LNCAP (cell line): ENCODE results near the gene TMEM178A.

Source experiments
- TF ChIP-seq, protein P1 (sequence below): fragments of 450-650 bp; IDR thresholded peaks from 2 replicates; pipeline ENCODE4 v1.5.1; 2017; ENCODE audit warnings: mild to moderate bottlenecking

The TMEM178A gene

DNA sequence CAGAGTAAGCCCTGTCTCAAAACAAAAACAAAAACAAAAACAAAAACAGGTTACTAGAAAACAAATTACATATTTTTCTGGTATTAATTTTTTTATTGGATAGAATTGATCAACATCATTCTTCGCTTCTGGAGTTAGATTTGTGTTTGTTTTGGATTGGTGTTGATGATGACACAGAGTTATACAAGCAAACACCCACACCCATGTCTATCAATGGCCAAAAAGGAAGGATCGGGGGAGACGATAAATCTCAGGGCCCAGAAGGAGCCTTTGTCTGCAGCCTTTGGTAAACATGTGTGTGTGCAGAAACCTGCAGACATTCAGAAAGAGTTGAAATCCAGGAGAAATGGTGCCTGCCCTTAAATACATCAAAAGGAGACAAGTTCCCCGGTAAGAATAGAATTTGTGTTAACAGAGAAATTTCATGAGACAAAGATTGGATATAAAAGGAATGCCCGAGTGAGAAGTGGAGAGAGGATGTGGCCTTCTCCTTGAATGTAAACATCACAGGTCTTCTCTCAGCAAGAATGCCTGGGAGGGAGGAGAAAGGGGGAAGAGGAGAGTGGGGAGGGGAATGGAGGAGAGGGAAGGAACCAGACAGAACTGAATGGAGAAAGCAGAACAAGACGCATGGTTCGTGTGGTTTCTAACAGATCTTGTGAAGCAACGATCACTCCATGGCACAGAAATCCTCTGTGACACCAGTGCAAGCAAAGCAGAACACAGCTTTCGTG, 40.4 kb upstream of the TMEM178A start:
- TF ChIP-seq, protein P1, sequence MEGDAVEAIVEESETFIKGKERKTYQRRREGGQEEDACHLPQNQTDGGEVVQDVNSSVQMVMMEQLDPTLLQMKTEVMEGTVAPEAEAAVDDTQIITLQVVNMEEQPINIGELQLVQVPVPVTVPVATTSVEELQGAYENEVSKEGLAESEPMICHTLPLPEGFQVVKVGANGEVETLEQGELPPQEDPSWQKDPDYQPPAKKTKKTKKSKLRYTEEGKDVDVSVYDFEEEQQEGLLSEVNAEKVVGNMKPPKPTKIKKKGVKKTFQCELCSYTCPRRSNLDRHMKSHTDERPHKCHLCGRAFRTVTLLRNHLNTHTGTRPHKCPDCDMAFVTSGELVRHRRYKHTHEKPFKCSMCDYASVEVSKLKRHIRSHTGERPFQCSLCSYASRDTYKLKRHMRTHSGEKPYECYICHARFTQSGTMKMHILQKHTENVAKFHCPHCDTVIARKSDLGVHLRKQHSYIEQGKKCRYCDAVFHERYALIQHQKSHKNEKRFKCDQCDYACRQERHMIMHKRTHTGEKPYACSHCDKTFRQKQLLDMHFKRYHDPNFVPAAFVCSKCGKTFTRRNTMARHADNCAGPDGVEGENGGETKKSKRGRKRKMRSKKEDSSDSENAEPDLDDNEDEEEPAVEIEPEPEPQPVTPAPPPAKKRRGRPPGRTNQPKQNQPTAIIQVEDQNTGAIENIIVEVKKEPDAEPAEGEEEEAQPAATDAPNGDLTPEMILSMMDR: no peak

DNA sequence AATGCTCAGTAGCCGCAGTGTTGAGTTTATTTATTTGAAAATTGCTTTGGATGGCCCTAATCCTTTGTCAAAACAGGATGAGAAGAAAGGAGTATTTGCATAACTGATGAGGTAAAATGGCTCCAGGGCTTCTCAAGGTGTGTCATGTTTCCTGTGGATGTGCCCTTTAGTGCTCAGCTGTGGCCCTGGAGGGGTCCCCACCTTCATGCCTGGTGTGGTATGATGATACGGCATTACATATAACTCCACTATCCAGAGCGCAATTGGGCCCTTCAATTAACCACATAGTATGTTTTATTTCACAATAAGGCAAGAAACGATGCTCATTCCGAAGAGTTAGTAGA, 39.8 kb upstream of the TMEM178A start:
- TF ChIP-seq, protein P1: no peak

DNA sequence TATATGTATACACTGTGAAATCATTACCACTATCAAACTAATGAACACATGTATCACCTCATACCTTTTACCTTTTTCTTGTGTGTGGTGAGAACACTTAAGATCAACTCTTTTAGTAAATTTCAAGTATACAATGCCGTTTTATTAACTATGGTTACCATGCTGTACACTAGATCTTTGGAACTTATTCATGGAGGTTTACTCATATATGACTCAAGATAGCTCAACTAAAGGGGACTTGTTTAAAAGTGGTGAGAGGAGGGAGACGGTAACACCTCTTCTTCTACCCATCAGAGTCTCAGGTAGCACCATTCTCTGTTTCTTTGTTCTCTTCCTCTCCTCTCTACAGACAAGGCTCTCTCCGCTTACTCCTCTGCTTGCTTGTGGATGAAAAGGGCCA, 36.1 kb upstream of the TMEM178A start:
- TF ChIP-seq, protein P1: no peak

DNA sequence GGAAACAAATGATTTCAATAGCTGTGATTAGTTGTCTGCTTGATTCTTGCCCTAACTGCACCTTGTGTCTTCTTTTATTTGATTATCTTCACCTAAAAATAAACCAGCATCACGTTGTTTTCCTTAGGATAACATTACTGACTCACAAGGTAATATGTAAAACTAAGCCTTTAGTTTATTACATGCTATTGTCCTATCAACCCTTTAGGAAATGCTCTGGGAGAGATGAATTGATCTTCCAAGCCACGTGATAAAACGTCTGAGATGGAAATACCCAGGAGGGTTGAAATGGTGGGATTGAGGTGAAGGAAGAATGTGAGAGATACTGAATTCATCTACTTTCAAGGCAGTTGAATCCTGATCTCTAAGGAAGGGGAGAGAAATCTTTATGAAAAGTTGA, 34.5 kb upstream of the TMEM178A start:
- TF ChIP-seq, protein P1: no peak

DNA sequence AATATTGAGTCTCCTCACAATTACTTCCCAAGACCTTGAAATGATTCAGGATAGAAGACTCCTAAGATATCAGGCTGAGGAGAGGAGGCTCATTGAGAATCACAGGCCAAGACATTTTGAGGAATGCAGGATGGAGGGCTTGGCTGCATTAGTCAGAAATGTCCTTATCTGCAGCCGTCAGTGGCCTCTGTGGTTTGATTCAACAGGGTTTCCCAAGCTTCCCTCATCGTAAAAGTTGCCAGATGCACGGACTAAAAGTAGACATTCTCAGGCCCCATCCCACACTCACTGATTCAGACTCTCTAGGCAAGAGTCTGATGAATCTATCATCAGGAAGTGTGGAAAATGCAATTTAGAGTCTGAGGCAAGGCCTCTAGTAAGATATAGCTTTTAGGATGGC, 34.0 kb upstream of the TMEM178A start:
- TF ChIP-seq, protein P1: no peak

DNA sequence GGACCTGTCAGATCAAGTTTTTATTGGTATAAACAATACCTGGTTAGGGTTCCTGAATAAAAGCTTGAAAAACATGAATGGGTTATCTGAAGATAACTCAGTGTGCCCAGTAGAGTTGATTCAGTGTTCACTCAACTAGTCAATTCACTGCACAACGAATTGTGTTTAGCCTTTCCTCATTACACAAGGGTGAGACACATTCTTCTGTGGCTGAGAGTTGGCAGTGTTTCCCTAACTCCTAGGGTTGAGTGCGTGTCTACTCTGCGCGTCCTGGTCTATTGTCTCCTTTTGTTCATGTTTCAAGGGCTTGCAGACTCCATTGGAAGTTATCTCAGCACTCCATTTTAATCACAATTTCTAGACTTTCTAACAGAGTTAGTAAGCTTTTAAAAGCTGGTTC, 32.8 kb upstream of the TMEM178A start:
- TF ChIP-seq, protein P1: no peak

DNA sequence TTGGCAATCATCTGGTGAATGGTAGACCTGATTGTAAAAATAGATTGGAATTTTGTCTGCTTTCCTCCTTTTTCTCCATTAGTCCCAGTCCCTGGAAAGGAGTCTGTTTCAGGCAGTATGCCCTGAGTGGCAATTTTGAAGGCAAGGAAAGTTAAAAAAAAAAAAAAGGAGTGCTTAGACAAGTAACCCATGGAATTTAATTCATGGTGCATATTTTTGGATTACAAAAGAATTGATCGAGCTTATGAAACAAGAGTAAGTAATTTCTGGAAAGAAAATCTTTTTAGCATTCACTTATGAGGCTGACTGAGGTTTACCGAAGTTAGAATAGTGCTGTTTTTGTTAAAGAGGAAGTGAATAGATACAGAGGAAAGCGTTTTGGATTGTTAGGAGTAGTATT, 29.4 kb upstream of the TMEM178A start:
- TF ChIP-seq, protein P1: no peak

DNA sequence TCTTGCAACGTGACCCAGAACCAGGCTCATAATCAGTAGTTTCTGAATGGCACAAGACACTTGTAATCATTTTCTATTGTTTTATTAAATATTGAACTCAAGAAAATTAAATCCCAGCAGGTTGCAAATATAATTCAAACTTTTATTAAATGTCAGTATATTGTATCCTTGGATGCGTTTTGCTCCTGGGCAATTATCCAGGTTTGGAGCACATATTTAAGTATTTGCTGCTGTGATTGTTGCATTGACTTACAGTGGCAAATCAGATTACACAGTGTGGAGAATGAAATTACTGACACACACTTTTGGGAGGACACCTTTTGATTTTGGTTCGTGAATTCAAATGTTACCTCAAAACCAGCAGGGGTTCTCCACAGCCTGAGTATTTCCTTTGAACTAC, 27.1 kb upstream of the TMEM178A start:
- TF ChIP-seq, protein P1: no peak
